ENCODE data around the gene HNRNPLL. TPM values are rescaled to one million over a fixed set of nuclear protein-coding genes. Genes with fewer than 3 reads are reported as not detected.

Gene HNRNPLL
- total and polyA plus RNA-seq, 4 donors: 7.7 to 18.3 (median 13.1) TPM

DNA sequence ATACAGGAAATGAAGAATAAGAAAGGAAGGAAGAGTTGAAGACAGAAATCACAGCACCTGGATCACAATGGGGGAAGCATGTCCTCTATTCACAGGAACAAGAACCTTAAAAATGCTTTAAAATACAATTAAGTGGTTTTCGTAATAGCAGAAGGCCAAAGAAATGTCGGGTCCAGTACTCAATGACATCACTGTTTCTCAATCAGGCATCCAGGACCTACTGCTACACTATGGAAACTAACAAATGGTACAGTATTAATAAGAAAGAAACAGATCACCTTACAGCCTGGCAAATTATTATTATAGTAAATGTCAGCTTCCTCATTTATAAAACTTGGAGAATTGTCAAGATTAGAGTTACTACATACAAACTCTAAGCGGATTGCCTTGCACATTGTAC, 15.8 kb downstream of the HNRNPLL start:
- peaks cover 0 to 1% (median 0%) of the 10 kb centered on the region in 4 donors for H3K36me3 ChIP-seq (ENCODE audit: control insufficient read depth in 4 of 4, insufficient read depth in 3 of 4, low read depth in 1 of 4, low read length in 3 of 4)
- DNase-seq (ENCODE audit: low spot score): no peak
- no peaks in the 10 kb centered on the region for H3K27me3 ChIP-seq (ENCODE audit: control insufficient read depth in 4 of 4, insufficient read depth in 4 of 4, low read length in 3 of 4)
- no peaks in the 10 kb centered on the region for H3K9me3 ChIP-seq (ENCODE audit: control insufficient read depth in 4 of 4, low read length in 3 of 4)
- no peak overlapping the region for H3K27ac ChIP-seq (ENCODE audit: low read depth in 1 of 2, low read length in 2 of 2)
- H3K9ac ChIP-seq (ENCODE audit: low read depth in 1 of 2, low read length in 2 of 2): no peak overlapping the region
- 82% methylated on average over 3 of the region's 3 CpGs for WGBS
- TF ChIP-seq GABPA (IDR thresholded peaks at IDR 0.05 in 1 of 2, conservative IDR thresholded peaks at IDR 0.05 in 1 of 2) (no peak), RAD21 (IDR thresholded peaks at IDR 0.05) (no peak), JUND (IDR thresholded peaks at IDR 0.05) (no peak), YY1 (IDR thresholded peaks at IDR 0.05) (no peak), MAX (IDR thresholded peaks at IDR 0.05) (no peak), EGR1 (IDR thresholded peaks at IDR 0.05; ENCODE audit: low read depth in 2 of 2) (no peak), RXRA (IDR thresholded peaks at IDR 0.05) (no peak), TAF1 (conservative IDR thresholded peaks at IDR 0.05) (no peak), FOXA1 (IDR thresholded peaks at IDR 0.05) (no peak), HNF4G (IDR thresholded peaks at IDR 0.05) (no peak), SP1 (IDR thresholded peaks at IDR 0.05) (no peak), FOXA2 (IDR thresholded peaks at IDR 0.05) (no peak), NR2F2 (IDR thresholded peaks at IDR 0.05) (no peak), HNF4A (conservative IDR thresholded peaks at IDR 0.05) (no peak)
- TF ChIP-seq, protein P1, sequence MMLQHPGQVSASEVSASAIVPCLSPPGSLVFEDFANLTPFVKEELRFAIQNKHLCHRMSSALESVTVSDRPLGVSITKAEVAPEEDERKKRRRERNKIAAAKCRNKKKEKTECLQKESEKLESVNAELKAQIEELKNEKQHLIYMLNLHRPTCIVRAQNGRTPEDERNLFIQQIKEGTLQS (IDR thresholded peaks at IDR 0.05): no peak
- TF ChIP-seq, protein P2, sequence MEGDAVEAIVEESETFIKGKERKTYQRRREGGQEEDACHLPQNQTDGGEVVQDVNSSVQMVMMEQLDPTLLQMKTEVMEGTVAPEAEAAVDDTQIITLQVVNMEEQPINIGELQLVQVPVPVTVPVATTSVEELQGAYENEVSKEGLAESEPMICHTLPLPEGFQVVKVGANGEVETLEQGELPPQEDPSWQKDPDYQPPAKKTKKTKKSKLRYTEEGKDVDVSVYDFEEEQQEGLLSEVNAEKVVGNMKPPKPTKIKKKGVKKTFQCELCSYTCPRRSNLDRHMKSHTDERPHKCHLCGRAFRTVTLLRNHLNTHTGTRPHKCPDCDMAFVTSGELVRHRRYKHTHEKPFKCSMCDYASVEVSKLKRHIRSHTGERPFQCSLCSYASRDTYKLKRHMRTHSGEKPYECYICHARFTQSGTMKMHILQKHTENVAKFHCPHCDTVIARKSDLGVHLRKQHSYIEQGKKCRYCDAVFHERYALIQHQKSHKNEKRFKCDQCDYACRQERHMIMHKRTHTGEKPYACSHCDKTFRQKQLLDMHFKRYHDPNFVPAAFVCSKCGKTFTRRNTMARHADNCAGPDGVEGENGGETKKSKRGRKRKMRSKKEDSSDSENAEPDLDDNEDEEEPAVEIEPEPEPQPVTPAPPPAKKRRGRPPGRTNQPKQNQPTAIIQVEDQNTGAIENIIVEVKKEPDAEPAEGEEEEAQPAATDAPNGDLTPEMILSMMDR (IDR thresholded peaks at IDR 0.05; ENCODE audit: low read depth, low read length, missing input control): no peak
- TF ChIP-seq, protein P3, sequence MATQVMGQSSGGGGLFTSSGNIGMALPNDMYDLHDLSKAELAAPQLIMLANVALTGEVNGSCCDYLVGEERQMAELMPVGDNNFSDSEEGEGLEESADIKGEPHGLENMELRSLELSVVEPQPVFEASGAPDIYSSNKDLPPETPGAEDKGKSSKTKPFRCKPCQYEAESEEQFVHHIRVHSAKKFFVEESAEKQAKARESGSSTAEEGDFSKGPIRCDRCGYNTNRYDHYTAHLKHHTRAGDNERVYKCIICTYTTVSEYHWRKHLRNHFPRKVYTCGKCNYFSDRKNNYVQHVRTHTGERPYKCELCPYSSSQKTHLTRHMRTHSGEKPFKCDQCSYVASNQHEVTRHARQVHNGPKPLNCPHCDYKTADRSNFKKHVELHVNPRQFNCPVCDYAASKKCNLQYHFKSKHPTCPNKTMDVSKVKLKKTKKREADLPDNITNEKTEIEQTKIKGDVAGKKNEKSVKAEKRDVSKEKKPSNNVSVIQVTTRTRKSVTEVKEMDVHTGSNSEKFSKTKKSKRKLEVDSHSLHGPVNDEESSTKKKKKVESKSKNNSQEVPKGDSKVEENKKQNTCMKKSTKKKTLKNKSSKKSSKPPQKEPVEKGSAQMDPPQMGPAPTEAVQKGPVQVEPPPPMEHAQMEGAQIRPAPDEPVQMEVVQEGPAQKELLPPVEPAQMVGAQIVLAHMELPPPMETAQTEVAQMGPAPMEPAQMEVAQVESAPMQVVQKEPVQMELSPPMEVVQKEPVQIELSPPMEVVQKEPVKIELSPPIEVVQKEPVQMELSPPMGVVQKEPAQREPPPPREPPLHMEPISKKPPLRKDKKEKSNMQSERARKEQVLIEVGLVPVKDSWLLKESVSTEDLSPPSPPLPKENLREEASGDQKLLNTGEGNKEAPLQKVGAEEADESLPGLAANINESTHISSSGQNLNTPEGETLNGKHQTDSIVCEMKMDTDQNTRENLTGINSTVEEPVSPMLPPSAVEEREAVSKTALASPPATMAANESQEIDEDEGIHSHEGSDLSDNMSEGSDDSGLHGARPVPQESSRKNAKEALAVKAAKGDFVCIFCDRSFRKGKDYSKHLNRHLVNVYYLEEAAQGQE (IDR thresholded peaks at IDR 0.05): no peak
- TF ChIP-seq, protein P4, sequence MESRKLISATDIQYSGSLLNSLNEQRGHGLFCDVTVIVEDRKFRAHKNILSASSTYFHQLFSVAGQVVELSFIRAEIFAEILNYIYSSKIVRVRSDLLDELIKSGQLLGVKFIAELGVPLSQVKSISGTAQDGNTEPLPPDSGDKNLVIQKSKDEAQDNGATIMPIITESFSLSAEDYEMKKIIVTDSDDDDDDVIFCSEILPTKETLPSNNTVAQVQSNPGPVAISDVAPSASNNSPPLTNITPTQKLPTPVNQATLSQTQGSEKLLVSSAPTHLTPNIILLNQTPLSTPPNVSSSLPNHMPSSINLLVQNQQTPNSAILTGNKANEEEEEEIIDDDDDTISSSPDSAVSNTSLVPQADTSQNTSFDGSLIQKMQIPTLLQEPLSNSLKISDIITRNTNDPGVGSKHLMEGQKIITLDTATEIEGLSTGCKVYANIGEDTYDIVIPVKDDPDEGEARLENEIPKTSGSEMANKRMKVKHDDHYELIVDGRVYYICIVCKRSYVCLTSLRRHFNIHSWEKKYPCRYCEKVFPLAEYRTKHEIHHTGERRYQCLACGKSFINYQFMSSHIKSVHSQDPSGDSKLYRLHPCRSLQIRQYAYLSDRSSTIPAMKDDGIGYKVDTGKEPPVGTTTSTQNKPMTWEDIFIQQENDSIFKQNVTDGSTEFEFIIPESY (IDR thresholded peaks at IDR 0.05): no peak
- no peaks in the 10 kb centered on the region for H3K4me1 ChIP-seq (ENCODE audit: control insufficient read depth in 4 of 4, insufficient read depth in 4 of 4, low read length in 3 of 4)
- no peak overlapping the region for H3K4me3 ChIP-seq (ENCODE audit: low read depth in 1 of 3, low read length in 3 of 3)

Measured in liver (tissue), 9 donors.